Measurements from ENCODE around the gene PCDHGA5.
"Not testable (repeated sequence)": the region's sequence is repeated elsewhere in the genome, so short reads cannot be mapped to it uniquely, and the experiment has no call there.

PCDHGA5 gene

GRCh38 chr5:141354900-141355469 lies 9.0 kb upstream of the PCDHGA5 start, which contains the start of gene PCDHGA4:
TSS of gene PCDHGA4 (plus strand) at chr5:141355021. CDS start at chr5:141355108, 87 bp downstream.
- no peak for DNase-seq

- no peak for DNase-seq
Observed at GRCh38 chr5:141355641-141356040, 8.3 kb upstream of the PCDHGA5 start.

GRCh38 chr5:141356133-141356532 lies 7.8 kb upstream of the PCDHGA5 start:
- no peak for DNase-seq

GRCh38 chr5:141356950-141357349 lies 7.0 kb upstream of the PCDHGA5 start:
- DNase-seq, result no peak

GRCh38 chr5:141359790-141360426 lies 4.1 kb upstream of the PCDHGA5 start, which contains the start of gene PCDHGB2:
TSS of gene PCDHGB2 (plus strand) at chr5:141359994. CDS start at chr5:141360136, 142 bp downstream.
- DNase-seq, result peak; percentile 29

- DNase-seq, result no peak
Observed at GRCh38 chr5:141360685-141361084, 3.3 kb upstream of the PCDHGA5 start.

GRCh38 chr5:141362719-141363118 lies 1.2 kb upstream of the PCDHGA5 start:
- DNase-seq, result no peak

- no peak for DNase-seq
Observed at GRCh38 chr5:141366016-141366896, 2.3 kb downstream of the PCDHGA5 start.

- DNase-seq, result no peak
Observed at GRCh38 chr5:141369994-141370848, 6.3 kb downstream of the PCDHGA5 start, which contains the start of gene PCDHGB3. TSS of gene PCDHGB3 (plus strand) at chr5:141370242. CDS start at chr5:141370395, 153 bp downstream.

GRCh38 chr5:141371572-141372475 lies 7.9 kb downstream of the PCDHGA5 start:
- no peak for DNase-seq

- DNase-seq, result no peak
Observed at GRCh38 chr5:141373673-141374317, 9.8 kb downstream of the PCDHGA5 start, which contains the start of gene PCDHGA6. TSS of gene PCDHGA6 (plus strand) at chr5:141373891. CDS start at chr5:141374084, 193 bp downstream.

GRCh38 chr5:141374627-141375026 lies 10.7 kb downstream of the PCDHGA5 start:
- DNase-seq, result no peak

- DNase-seq, result not testable (repeated sequence)
Observed at GRCh38 chr5:141375444-141376155, 11.6 kb downstream of the PCDHGA5 start.

- DNase-seq, result no peak
Observed at GRCh38 chr5:141382469-141383294, 18.7 kb downstream of the PCDHGA5 start, which contains the start of gene PCDHGA7. TSS of gene PCDHGA7 (plus strand) at chr5:141382742. CDS start at chr5:141382900, 158 bp downstream.

GRCh38 chr5:141383345-141383744 lies 19.4 kb downstream of the PCDHGA5 start:
- DNase-seq, result no peak

GRCh38 chr5:141384471-141385267 lies 20.7 kb downstream of the PCDHGA5 start:
- no peak for DNase-seq

GRCh38 chr5:141387557-141388311 lies 23.8 kb downstream of the PCDHGA5 start, which contains the start of gene PCDHGB4:
TSS of gene PCDHGB4 (plus strand) at chr5:141387698. CDS start at chr5:141387885, 187 bp downstream.
- DNase-seq, result not testable (repeated sequence)

All from GDM1 (cell line).